Activated CD4-positive, alpha-beta memory T cell treated with anti-CD3 and anti-CD28 coated beads for 36 hours (primary cell): ENCODE data around the gene SRGAP1. TPM values are rescaled to one million over a fixed set of nuclear protein-coding genes. Genes with fewer than 3 reads are reported as not detected.

Source experiments
- CTCF ChIA-PET: fragments of 350-600 bp; sonication (Branson Sonifier 250); formaldehyde crosslinking; loops from one replicate; lab custom pipeline; 2021; ENCODE audit warnings: antibody characterized with exemption, inconsistent platforms; lab: Charles Lee
- POLR2A ChIA-PET: fragments of 350-600 bp; sonication (Branson Sonifier 250); formaldehyde crosslinking; loops from one replicate; lab custom pipeline; 2021; ENCODE audit warnings: antibody characterized with exemption; lab: Charles Lee
- DNase-seq: peaks from one replicate; pipeline ENCODE4 v3.0.0-alpha.2; 2020
- H3K27ac Mint-ChIP-seq: one replicate; pipeline ENCODE4 v1.8.0; 2021; ENCODE audit warnings: mixed read lengths
- H3K27me3 Mint-ChIP-seq: one replicate; pipeline ENCODE4 v1.8.0; 2021; ENCODE audit warnings: mixed read lengths
- H3K36me3 Mint-ChIP-seq: one replicate; pipeline ENCODE4 v1.8.0; 2021; ENCODE audit warnings: mixed read lengths
- H3K4me1 Mint-ChIP-seq: one replicate; pipeline ENCODE4 v1.8.0; 2021; ENCODE audit warnings: low read depth, mixed read lengths
- H3K4me3 Mint-ChIP-seq: one replicate; pipeline ENCODE4 v1.8.0; 2021; ENCODE audit warnings: mild to moderate bottlenecking, mixed read lengths
- H3K9me3 Mint-ChIP-seq: one replicate; pipeline ENCODE4 v1.8.0; 2021; ENCODE audit warnings: mixed read lengths
- intact Hi-C: fragments of 100-400 bp; cut with micrococcal nuclease; formaldehyde crosslinking; loops from one replicate; pipeline ENCODE4 v1.15.1; 2023
- total RNA-seq, 2 experiments: library from RNA; stranded (reverse); gene quantifications; one replicate each; pipeline ENCODE4 v1.2.3, GENCODE V29; 2021

SRGAP1 gene
- total RNA-seq, 2 experiments from 2014 or later: 0.10 to 0.12 TPM

DNA sequence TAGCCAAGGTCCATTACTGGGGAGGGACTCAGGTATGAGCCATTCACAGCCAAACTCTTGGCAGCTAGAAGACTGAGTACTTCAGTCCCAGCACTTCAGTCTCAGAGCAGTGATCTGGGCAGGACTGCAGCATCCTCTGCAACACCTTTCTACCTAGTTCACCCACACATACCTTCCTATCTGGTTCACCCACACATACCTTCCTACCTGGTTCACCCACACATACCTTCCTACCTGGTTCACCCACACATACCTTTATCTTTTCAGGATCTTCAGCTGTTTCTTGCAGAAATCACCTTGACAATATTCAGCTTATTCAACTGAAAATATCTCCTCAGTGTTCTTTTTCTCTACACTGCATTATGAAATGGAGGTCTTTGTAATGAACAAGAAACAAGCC is 101.3 kb downstream of the SRGAP1 start:
- H3K27ac Mint-ChIP-seq: no peak overlapping the region
- no peaks in the 10 kb centered on the region for H3K36me3 Mint-ChIP-seq
- intact Hi-C loops: no loop called here
- H3K27me3 Mint-ChIP-seq: no peaks in the 10 kb centered on the region
- no peak for DNase-seq
- H3K4me1 Mint-ChIP-seq: peaks cover 2% of the 10 kb centered on the region
- no peaks in the 10 kb centered on the region for H3K9me3 Mint-ChIP-seq
- H3K4me3 Mint-ChIP-seq: no peak overlapping the region
- CTCF ChIA-PET: no interaction called here
- POLR2A ChIA-PET: no interaction called here

- H3K4me1 Mint-ChIP-seq: peaks cover 2% of the 10 kb centered on the region
- H3K27me3 Mint-ChIP-seq: no peaks in the 10 kb centered on the region
- intact Hi-C loops: no loop called here
- H3K9me3 Mint-ChIP-seq: no peaks in the 10 kb centered on the region
- POLR2A ChIA-PET: no interaction called here
- no peak overlapping the region for H3K27ac Mint-ChIP-seq
- H3K36me3 Mint-ChIP-seq: no peaks in the 10 kb centered on the region
- no peak overlapping the region for H3K4me3 Mint-ChIP-seq
- no peak for DNase-seq
- CTCF ChIA-PET: no interaction called here
Observed at GRCh38 chr12:63948211-63948610, 103.7 kb downstream of the SRGAP1 start.

- Mint-ChIP-seq H3K9me3 (no peaks in the 10 kb centered on the region), H3K4me1 (peaks cover 2% of the 10 kb centered on the region), H3K36me3 (no peaks in the 10 kb centered on the region), H3K27me3 (no peaks in the 10 kb centered on the region), H3K27ac (no peak overlapping the region), H3K4me3 (no peak overlapping the region)
- intact Hi-C loops: no loop called here
- ChIA-PET CTCF (no interaction called here), POLR2A (no interaction called here)
- no peak for DNase-seq
Observed at GRCh38 chr12:63949902-63950301, 105.4 kb downstream of the SRGAP1 start.

GRCh38 chr12:63952995-63953394 is 108.5 kb downstream of the SRGAP1 start:
- no peaks in the 10 kb centered on the region for H3K27me3 Mint-ChIP-seq
- no peak overlapping the region for H3K4me3 Mint-ChIP-seq
- no peaks in the 10 kb centered on the region for H3K9me3 Mint-ChIP-seq
- H3K4me1 Mint-ChIP-seq: no peaks in the 10 kb centered on the region
- intact Hi-C loops: no loop called here
- H3K27ac Mint-ChIP-seq: no peak overlapping the region
- POLR2A ChIA-PET: no interaction called here
- CTCF ChIA-PET: no interaction called here
- no peak for DNase-seq
- H3K36me3 Mint-ChIP-seq: no peaks in the 10 kb centered on the region

GRCh38 chr12:63955831-63956666 is 111.5 kb downstream of the SRGAP1 start:
- ChIA-PET CTCF (no interaction called here), POLR2A (no interaction called here)
- Mint-ChIP-seq H3K4me1 (no peaks in the 10 kb centered on the region), H3K9me3 (no peaks in the 10 kb centered on the region), H3K4me3 (no peak overlapping the region), H3K27me3 (no peaks in the 10 kb centered on the region), H3K36me3 (no peaks in the 10 kb centered on the region), H3K27ac (no peak overlapping the region)
- intact Hi-C loops: no loop called here
- no peak for DNase-seq

DNA sequence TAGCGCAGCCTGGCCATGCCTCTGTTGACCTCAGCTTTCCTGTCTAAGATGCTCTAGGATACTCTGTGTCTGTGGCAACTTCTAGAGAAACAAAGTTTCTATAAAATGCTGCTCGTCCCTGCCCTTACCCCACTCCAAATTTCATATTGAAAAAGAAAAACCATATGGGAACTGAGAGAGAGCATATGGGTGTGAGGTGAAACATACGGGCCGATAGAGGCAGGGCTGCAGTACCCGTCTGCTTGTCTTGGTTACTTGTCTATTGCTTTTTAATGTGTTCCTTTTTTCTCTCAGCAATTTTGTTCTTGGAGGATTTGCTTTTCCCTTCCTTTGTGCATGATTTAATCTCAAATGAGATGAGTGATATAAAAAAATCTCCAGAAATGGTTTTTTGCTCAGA is 113.0 kb downstream of the SRGAP1 start:
- H3K27me3 Mint-ChIP-seq: no peaks in the 10 kb centered on the region
- H3K9me3 Mint-ChIP-seq: no peaks in the 10 kb centered on the region
- no peak overlapping the region for H3K4me3 Mint-ChIP-seq

GRCh38 chr12:63958876-63959580 is 114.5 kb downstream of the SRGAP1 start:
- no peak for DNase-seq
- CTCF ChIA-PET: no interaction called here
- Mint-ChIP-seq H3K9me3 (no peaks in the 10 kb centered on the region), H3K27me3 (no peaks in the 10 kb centered on the region), H3K27ac (no peak overlapping the region), H3K36me3 (no peaks in the 10 kb centered on the region), H3K4me3 (no peak overlapping the region), H3K4me1 (no peaks in the 10 kb centered on the region)
- POLR2A ChIA-PET: no interaction called here
- intact Hi-C loops: no loop called here

More for the DNA sequence above, 113.0 kb downstream of the SRGAP1 start:
- ChIA-PET CTCF (no interaction called here), POLR2A (no interaction called here)
- DNase-seq: no peak
- no peak overlapping the region for H3K27ac Mint-ChIP-seq
- intact Hi-C loops: no loop called here
- H3K36me3 Mint-ChIP-seq: no peaks in the 10 kb centered on the region
- H3K4me1 Mint-ChIP-seq: no peaks in the 10 kb centered on the region

GRCh38 chr12:63961048-63961447 is 116.5 kb downstream of the SRGAP1 start:
- Mint-ChIP-seq H3K27me3 (no peaks in the 10 kb centered on the region), H3K36me3 (no peaks in the 10 kb centered on the region), H3K27ac (no peak overlapping the region), H3K4me1 (no peaks in the 10 kb centered on the region), H3K9me3 (no peaks in the 10 kb centered on the region), H3K4me3 (no peak overlapping the region)
- CTCF ChIA-PET: no interaction called here
- POLR2A ChIA-PET: no interaction called here
- intact Hi-C loops: no loop called here
- no peak for DNase-seq

GRCh38 chr12:63961543-63961942 is 117.0 kb downstream of the SRGAP1 start:
- ChIA-PET CTCF (no interaction called here), POLR2A (no interaction called here)
- intact Hi-C loops: no loop called here
- H3K36me3 Mint-ChIP-seq: no peaks in the 10 kb centered on the region
- no peak for DNase-seq
- H3K27ac Mint-ChIP-seq: no peak overlapping the region
- H3K9me3 Mint-ChIP-seq: no peaks in the 10 kb centered on the region
- H3K4me3 Mint-ChIP-seq: no peak overlapping the region
- H3K27me3 Mint-ChIP-seq: no peaks in the 10 kb centered on the region
- H3K4me1 Mint-ChIP-seq: no peaks in the 10 kb centered on the region

DNA sequence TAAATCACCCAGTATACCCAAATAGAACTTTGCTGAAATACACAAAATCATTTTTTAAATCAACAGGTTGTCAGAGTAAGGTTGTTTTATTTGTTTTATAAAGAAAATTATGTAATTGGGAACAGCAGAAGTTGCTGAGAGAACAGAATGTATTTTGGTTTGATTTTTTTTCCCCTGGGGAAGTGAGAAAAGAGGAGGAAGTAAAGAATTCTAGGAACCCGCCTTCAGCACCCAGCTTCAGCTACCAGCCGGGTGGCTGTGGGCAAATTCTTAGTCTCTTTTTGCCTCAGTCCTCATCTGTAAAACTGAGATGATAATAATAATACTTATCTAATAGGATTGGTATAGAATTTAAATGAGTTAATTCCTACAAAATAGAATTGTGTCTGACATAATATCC is 119.4 kb downstream of the SRGAP1 start:
- intact Hi-C loops: no loop called here
- Mint-ChIP-seq H3K36me3 (no peaks in the 10 kb centered on the region), H3K27ac (no peak overlapping the region), H3K27me3 (no peaks in the 10 kb centered on the region), H3K9me3 (no peaks in the 10 kb centered on the region), H3K4me1 (no peaks in the 10 kb centered on the region), H3K4me3 (no peak overlapping the region)
- ChIA-PET CTCF (no interaction called here), POLR2A (no interaction called here)
- DNase-seq: no peak

- CTCF ChIA-PET: no interaction called here
- DNase-seq: no peak
Observed at GRCh38 chr12:63964301-63964700, 119.8 kb downstream of the SRGAP1 start.

GRCh38 chr12:63965936-63966605 is 121.6 kb downstream of the SRGAP1 start:
- Mint-ChIP-seq H3K27ac (no peak overlapping the region), H3K27me3 (peaks cover 3% of the 10 kb centered on the region), H3K4me3 (no peak overlapping the region), H3K36me3 (no peaks in the 10 kb centered on the region), H3K9me3 (no peaks in the 10 kb centered on the region), H3K4me1 (no peaks in the 10 kb centered on the region)
- POLR2A ChIA-PET: no interaction called here
- no peak for DNase-seq
- intact Hi-C loops: no loop called here
- CTCF ChIA-PET: no interaction called here

More at GRCh38 chr12:63964301-63964700, 119.8 kb downstream of the SRGAP1 start:
- Mint-ChIP-seq H3K4me1 (no peaks in the 10 kb centered on the region), H3K9me3 (no peaks in the 10 kb centered on the region), H3K36me3 (no peaks in the 10 kb centered on the region), H3K4me3 (no peak overlapping the region), H3K27me3 (no peaks in the 10 kb centered on the region), H3K27ac (no peak overlapping the region)
- POLR2A ChIA-PET: no interaction called here
- intact Hi-C loops: no loop called here
